Fibroblast of mammary gland (primary cell): Measurements from ENCODE around the gene RGL2.

ENCODE experiments used
- DNase-seq: peaks from one replicate; pipeline ENCODE4 v3.0.0-alpha.2; 2010; ENCODE audit warnings: low read depth
- H3K4me3 ChIP-seq: 2 replicates; pipeline ENCODE4 v1.5.1; 2011; ENCODE audit warnings: low read depth, mild to moderate bottlenecking, low read length, moderate library complexity; ENCODE audit not compliant: control insufficient read depth
- TF ChIP-seq, protein P1 (sequence below): conservative IDR thresholded peaks from 2 replicates; pipeline ENCODE4 v1.5.1; 2011; ENCODE audit warnings: low read depth, low read length, inconsistent platforms; ENCODE audit not compliant: control insufficient read depth, insufficient read depth

The RGL2 gene

DNA sequence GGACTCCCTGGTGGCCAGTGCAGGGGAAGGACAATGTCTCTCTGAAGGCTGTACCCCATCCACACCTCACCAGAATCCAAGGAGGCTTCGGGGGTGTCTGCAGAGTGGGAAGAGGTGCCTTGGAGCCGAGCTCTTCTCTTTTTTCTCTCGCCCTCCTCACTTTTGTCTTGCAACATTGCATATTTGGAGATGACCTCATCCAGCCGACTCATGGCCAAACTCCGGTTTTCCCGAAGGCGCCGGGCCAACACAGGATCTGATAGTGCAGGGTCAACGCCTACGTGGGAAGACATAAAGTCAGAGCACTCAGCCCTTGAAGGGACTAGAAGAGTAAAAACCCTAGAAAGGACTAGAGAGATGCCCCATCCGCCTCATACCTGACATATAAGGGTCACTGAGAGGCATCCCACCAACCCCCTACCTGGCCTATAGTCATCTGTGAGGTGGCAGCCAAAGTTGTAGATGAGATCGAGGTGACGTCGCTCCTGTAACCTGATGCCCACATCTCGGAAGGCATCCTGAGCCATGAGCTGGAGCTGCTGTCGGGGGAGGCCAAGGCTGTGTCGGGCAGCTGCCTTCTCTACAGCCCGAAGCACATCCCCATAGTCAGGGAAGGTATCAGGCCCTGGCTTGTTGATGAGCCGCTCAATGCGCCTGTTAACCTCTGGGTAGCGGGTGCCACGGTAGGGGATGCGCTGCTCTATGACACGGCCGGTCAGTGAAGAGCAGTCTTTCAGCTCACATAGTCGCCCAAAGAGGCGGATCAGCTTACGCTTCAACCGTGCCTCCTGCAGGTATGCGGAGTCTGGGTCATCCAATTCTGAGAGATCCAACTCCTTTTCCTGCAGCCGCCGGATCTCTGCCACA, 21.8 kb upstream of the RGL2 start:
- DNase-seq, result peak; percentile 96

DNA sequence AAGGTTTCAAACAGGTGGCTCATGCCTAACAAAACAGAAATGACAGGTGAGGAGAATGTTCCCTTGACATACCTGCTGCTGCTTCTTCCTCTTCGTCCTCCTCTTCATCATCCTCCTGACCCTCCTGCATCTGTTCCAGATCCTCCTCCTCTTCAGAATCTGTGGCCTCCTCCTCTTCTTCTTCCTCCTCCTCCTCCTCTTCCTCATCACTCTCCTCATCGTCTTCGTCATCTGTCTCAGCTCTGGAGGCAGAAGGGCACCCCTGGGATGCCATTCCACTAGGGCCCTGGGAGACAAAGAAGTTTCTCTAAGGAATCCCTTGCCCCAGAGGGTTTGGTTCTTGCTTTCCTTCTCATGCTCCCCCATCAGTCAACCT, 21.2 kb upstream of the RGL2 start:
- peak overlapping the region; percentile 23 for H3K4me3 ChIP-seq
- TF ChIP-seq, protein P1, sequence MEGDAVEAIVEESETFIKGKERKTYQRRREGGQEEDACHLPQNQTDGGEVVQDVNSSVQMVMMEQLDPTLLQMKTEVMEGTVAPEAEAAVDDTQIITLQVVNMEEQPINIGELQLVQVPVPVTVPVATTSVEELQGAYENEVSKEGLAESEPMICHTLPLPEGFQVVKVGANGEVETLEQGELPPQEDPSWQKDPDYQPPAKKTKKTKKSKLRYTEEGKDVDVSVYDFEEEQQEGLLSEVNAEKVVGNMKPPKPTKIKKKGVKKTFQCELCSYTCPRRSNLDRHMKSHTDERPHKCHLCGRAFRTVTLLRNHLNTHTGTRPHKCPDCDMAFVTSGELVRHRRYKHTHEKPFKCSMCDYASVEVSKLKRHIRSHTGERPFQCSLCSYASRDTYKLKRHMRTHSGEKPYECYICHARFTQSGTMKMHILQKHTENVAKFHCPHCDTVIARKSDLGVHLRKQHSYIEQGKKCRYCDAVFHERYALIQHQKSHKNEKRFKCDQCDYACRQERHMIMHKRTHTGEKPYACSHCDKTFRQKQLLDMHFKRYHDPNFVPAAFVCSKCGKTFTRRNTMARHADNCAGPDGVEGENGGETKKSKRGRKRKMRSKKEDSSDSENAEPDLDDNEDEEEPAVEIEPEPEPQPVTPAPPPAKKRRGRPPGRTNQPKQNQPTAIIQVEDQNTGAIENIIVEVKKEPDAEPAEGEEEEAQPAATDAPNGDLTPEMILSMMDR, result no peak
- no peak for DNase-seq

More for the DNA sequence above, 21.8 kb upstream of the RGL2 start:
- peak overlapping the region; percentile 85 for H3K4me3 ChIP-seq
- TF ChIP-seq, protein P1, result no peak

DNA sequence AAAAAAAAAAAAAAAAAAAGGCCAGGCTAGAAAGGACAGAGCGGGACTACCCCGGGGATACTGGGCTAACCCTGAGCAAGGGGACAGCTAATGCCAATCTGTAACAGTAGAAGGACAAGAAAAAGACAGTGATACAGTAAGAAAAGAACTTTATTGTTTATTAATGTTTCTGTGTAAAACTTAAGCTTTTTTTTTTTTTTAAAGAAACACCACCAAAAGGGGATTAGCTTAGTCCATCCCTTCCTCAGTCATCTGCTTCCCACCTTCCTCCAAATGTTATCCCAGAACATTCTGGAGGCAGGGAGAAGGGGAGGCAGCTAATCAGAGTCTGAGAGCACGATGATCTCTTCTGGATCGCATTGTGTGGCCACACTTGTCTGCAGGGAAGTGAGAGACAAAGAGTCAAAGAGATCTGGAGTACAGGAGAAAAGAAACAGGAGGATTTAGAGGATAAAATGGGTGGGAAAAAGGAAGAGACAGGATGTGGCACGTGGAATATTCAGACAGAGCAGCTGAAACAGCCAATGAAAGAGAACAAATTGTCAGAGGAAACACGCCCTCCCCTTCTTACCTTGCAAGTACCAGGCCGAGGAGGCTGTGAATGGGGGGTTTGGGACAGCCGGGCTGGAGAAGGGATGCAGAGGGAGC, 19.8 kb upstream of the RGL2 start:
- DNase-seq, result no peak
- TF ChIP-seq, protein P1, result no peak
- H3K4me3 ChIP-seq, result peak overlapping the region; percentile 77

DNA sequence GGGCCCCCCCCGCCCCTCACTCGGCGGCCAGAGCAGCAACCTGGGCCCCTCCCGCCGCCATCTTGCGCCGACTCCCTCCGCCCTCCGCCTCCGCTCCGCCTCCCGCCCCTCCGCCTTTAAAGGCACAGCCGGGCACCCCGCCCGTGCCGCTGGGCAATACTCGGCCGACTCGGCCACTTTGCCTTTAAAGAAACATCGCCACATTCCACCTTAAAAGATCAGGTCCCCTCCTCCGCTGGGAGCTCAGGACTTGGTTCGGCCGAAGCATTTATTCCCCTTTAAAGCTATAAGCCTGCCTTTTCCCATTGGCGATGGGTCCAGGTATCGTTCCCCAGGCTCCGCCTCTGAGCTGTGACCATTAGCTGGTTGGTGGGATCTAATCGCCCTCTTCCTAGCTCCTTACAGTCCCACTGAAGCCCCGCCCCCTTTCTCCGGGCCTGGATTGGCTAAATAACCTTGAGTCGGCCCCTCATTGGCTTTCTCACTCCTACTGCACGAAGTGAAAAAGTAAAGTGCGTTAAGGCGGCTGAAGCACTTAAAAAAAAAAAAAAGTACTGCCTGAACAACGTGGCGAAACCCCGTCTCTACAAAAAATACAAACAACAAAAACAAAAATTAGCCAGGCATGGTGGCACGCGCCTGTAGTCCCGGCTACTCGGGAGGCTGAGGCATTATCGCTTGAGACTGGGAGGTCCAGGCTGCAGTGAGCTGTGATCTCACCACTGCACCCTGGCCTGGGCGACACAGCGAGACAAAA, 19.1 kb upstream of the RGL2 start, which contains the start of gene ZBTB22:
ZBTB22 (minus strand) TSS at position 76 of the 757 bp plus-strand sequence. CDS start 828 bp downstream, outside the sequence.
- H3K4me3 ChIP-seq, result peak within 1 kb of the TSS; percentile 77
- TF ChIP-seq, protein P1, result no peak
- peak; percentile 98 for DNase-seq

DNA sequence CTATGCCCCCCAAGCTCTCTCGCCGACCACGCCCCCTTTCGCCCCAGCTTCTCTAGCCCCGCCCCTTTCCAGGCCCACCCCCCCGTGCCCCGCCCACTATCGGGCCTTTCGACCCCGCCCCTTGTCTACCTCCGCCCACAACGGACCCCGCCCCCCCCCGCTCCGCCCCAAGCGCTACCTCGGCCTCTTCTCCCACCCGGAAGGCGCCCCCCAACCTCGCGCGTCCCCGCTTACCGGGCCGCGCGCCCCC, 18.6 kb upstream of the RGL2 start:
- H3K4me3 ChIP-seq, result peak overlapping the region; percentile 77
- TF ChIP-seq, protein P1, result no peak
- no peak for DNase-seq

DNA sequence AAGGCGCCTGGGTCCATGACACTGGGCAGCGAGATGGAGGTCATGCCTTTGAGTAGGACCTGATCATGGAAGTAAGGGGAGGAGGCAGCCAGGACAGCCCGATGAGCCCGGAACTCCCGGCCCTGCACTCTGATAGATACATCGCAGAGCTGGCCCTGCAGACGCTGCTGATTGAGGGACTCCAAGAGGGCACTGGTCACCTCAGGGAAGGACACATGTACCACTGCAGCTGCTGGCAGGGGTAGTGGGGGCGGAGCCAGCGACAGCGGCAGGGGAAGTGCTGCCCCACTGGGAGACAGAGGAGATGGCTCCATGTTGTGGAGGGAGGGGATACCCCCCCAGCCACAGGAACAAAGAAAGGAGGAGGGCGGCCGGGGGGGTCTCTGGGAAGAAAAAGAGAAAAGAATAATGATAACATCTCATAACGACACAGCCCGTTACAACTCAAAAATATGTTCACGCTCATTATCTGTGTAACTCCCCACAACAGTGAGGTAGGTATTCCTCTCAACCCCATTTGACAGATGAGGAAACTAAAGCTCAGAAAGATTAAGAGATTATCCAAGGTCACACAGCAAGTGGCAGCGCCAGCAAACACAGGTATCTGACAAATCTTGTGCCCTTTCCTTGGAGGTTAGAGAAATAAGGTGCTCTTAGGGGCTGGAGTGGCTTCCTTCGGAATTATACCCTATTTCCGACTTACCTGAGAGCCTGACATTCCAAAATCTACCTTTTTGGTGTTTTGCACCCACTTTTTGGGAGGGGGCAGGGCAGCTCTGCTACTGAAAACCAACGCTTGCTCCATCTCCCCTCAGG, 18.1 kb upstream of the RGL2 start:
- no peak for DNase-seq
- H3K4me3 ChIP-seq, result peak overlapping the region; percentile 77

More for the DNA sequence above, 18.1 kb upstream of the RGL2 start:
- TF ChIP-seq, protein P1, result no peak
